Panc1 (cell line): ENCODE data around the gene MMS22L. TPM values are rescaled to one million over a fixed set of nuclear protein-coding genes. Genes with fewer than 3 reads are reported as not detected.

Experiments used
- ATAC-seq: fragments of 200-7000 bp; cut with Tn5 transposase; 2 replicates; pipeline ENCODE4 v1.9.1; 2020; ENCODE audit warnings: mild to moderate bottlenecking, moderate library complexity
- BruUV-seq: library from RNA; stranded (reverse); fragments of 400-500 nt; replicated peaks from 2 replicates; lab custom pipeline; 2021; lab: Mats Ljungman, UMichigan
- CTCF ChIA-PET: fragments of 300-600 bp; sonication (Branson Sonifier 250); formaldehyde crosslinking; loops from one replicate; lab custom pipeline; 2022; ENCODE audit warnings: antibody characterized with exemption; lab: Charles Lee
- POLR2A ChIA-PET: fragments of 300-600 bp; sonication (Branson Sonifier 250); formaldehyde crosslinking; loops from one replicate; lab custom pipeline; 2022; ENCODE audit warnings: antibody characterized with exemption; lab: Charles Lee
- DNase-seq: peaks from one replicate; pipeline ENCODE4 v3.0.0-alpha.2; 2010; ENCODE audit warnings: low read depth, low spot score
- H3K27ac ChIP-seq: 2 replicates; pipeline ENCODE4 v1.5.1; 2011; ENCODE audit warnings: mild to moderate bottlenecking, low read length, inconsistent platforms
- H3K27me3 ChIP-seq: fragments of 200-500 bp; sonication (Bioruptor generic); 2 replicates; pipeline ENCODE4 v1.6.0; 2014; ENCODE audit warnings: low read length, inconsistent platforms; ENCODE audit not compliant: control insufficient read depth, insufficient read depth
- H3K36me3 ChIP-seq: fragments of 200-500 bp; sonication (Bioruptor generic); 2 replicates; pipeline ENCODE4 v1.5.1; 2014; ENCODE audit warnings: inconsistent platforms, mild to moderate bottlenecking, low read length, moderate library complexity; ENCODE audit not compliant: control insufficient read depth, insufficient read depth
- H3K4me1 ChIP-seq: 2 replicates; pipeline ENCODE4 v1.5.1; 2011; ENCODE audit warnings: inconsistent platforms, mild to moderate bottlenecking, low read length, moderate library complexity; ENCODE audit not compliant: control insufficient read depth, insufficient read depth
- H3K4me3 ChIP-seq, 2 experiments: 2 replicates each; pipeline ENCODE4 v1.5.1; 2011 to 2012; ENCODE audit warnings: low read depth in 2 of 2, low read length in 2 of 2, mild to moderate bottlenecking in 2 of 2, inconsistent platforms in 1 of 2, moderate library complexity in 1 of 2
- H3K9me3 ChIP-seq: fragments of 200-500 bp; sonication (Bioruptor generic); 2 replicates; pipeline ENCODE4 v1.5.1; 2014; ENCODE audit warnings: low read depth, mild to moderate bottlenecking, inconsistent platforms, low read length, moderate library complexity; ENCODE audit not compliant: control insufficient read depth, insufficient read depth
- POLR2AphosphoS5 ChIP-seq: IDR thresholded peaks from 2 replicates; pipeline ENCODE4 v1.6.1; 2012; ENCODE audit warnings: mild to moderate bottlenecking, low read depth, low read length, moderate library complexity
- SIN3A ChIP-seq: IDR thresholded peaks from 2 replicates; pipeline ENCODE4 v1.6.1; 2012; ENCODE audit warnings: low read depth, mild to moderate bottlenecking, low read length, moderate library complexity, borderline replicate concordance; ENCODE audit not compliant: insufficient read depth
- TCF7L2 ChIP-seq: IDR thresholded peaks from 2 replicates; pipeline ENCODE4 v1.6.1; 2011; ENCODE audit warnings: mild to moderate bottlenecking, low read depth, low read length, inconsistent platforms
- in situ Hi-C: cut with HindIII; loops from 2 replicates; pipeline ENCODE4 v1.10.0; 2016; ENCODE audit warnings: low sequenced_read_pairs, low pct_unique_long_range_greater_than_20kb
- intact Hi-C: fragments of 100-400 bp; cut with micrococcal nuclease; formaldehyde crosslinking; loops from one replicate; pipeline ENCODE4 v1.10.0; 2022; ENCODE audit not compliant: unreplicated experiment
- total RNA-seq: library from RNA; stranded (reverse); gene quantifications from one replicate; pipeline ENCODE4 v1.2.1, GENCODE V29; 2021; ENCODE audit not compliant: unreplicated experiment
- TF ChIP-seq, protein P1 (sequence below): fragments of 450-650 bp; IDR thresholded peaks from 2 replicates; pipeline ENCODE4 v1.5.1; 2017; ENCODE audit warnings: mild to moderate bottlenecking
- TF ChIP-seq, protein P2 (sequence below), 2 experiments: IDR thresholded peaks; 2 replicates each; pipeline ENCODE4 v1.6.1; 2011 to 2012; ENCODE audit warnings: low read depth in 2 of 2, control low read depth in 1 of 2, low read length in 1 of 2, mild to moderate bottlenecking in 1 of 2, moderate library complexity in 1 of 2; ENCODE audit not compliant: insufficient read depth in 1 of 2

Gene MMS22L
- total RNA-seq, 1 experiment from 2014 or later: 28.5 TPM

- TF ChIP-seq TCF7L2 (no peak), SIN3A (no peak), POLR2AphosphoS5 (no peak)
- TF ChIP-seq, protein P1, sequence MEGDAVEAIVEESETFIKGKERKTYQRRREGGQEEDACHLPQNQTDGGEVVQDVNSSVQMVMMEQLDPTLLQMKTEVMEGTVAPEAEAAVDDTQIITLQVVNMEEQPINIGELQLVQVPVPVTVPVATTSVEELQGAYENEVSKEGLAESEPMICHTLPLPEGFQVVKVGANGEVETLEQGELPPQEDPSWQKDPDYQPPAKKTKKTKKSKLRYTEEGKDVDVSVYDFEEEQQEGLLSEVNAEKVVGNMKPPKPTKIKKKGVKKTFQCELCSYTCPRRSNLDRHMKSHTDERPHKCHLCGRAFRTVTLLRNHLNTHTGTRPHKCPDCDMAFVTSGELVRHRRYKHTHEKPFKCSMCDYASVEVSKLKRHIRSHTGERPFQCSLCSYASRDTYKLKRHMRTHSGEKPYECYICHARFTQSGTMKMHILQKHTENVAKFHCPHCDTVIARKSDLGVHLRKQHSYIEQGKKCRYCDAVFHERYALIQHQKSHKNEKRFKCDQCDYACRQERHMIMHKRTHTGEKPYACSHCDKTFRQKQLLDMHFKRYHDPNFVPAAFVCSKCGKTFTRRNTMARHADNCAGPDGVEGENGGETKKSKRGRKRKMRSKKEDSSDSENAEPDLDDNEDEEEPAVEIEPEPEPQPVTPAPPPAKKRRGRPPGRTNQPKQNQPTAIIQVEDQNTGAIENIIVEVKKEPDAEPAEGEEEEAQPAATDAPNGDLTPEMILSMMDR: no peak
- TF ChIP-seq, protein P2, sequence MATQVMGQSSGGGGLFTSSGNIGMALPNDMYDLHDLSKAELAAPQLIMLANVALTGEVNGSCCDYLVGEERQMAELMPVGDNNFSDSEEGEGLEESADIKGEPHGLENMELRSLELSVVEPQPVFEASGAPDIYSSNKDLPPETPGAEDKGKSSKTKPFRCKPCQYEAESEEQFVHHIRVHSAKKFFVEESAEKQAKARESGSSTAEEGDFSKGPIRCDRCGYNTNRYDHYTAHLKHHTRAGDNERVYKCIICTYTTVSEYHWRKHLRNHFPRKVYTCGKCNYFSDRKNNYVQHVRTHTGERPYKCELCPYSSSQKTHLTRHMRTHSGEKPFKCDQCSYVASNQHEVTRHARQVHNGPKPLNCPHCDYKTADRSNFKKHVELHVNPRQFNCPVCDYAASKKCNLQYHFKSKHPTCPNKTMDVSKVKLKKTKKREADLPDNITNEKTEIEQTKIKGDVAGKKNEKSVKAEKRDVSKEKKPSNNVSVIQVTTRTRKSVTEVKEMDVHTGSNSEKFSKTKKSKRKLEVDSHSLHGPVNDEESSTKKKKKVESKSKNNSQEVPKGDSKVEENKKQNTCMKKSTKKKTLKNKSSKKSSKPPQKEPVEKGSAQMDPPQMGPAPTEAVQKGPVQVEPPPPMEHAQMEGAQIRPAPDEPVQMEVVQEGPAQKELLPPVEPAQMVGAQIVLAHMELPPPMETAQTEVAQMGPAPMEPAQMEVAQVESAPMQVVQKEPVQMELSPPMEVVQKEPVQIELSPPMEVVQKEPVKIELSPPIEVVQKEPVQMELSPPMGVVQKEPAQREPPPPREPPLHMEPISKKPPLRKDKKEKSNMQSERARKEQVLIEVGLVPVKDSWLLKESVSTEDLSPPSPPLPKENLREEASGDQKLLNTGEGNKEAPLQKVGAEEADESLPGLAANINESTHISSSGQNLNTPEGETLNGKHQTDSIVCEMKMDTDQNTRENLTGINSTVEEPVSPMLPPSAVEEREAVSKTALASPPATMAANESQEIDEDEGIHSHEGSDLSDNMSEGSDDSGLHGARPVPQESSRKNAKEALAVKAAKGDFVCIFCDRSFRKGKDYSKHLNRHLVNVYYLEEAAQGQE (IDR thresholded peaks at IDR 0.05; ENCODE audit: insufficient read depth in 1 of 2, low read depth in 2 of 2, low read length in 1 of 2): no peak
- CTCF ChIA-PET: no interaction called here
- no peak overlapping the region for H3K4me3 ChIP-seq
- no peaks in the 10 kb centered on the region for H3K4me1 ChIP-seq
- no peak for ATAC-seq
- DNase-seq: no peak
- no peaks in the 10 kb centered on the region for H3K36me3 ChIP-seq
- H3K27me3 ChIP-seq: no peaks in the 10 kb centered on the region
- no peaks in the 10 kb centered on the region for H3K9me3 ChIP-seq
- intact Hi-C loops: loop anchor here (5.0 kb wide), 1 partner anchor 103 kb away; no protein-coding TSS in a partner anchor
- no TSS peak for BruUV-seq
- in situ Hi-C loops: no loop called here
- H3K27ac ChIP-seq: no peak overlapping the region
- POLR2A ChIA-PET: no interaction called here
Measured at GRCh38 chr6:97289332-97289731, 6.3 kb upstream of the MMS22L start.

DNA sequence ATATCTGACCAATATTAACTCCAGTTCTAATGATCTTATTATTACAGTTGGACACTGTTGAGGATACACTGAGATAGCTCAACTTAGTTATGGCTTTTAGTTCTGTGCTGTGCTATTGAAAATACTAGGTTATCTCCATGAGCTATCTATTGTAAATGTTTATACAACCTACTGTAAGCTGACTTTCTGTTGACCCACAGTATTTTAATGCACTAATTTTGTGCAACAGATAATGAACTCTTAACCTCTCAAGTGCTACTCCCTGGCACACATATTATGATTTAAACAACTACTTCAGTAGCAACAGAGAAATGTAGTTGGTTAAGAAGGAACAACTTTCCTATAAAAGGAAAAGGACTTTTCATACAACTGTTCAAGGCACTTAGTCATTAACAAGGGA lies 5.2 kb upstream of the MMS22L start:
- intact Hi-C loops: loop anchor here (5.0 kb wide), 1 partner anchor 104 kb away; no protein-coding TSS in a partner anchor
- no TSS peak for BruUV-seq
- POLR2A ChIA-PET: no interaction called here
- in situ Hi-C loops: no loop called here
- H3K27ac ChIP-seq: no peak overlapping the region
- no peaks in the 10 kb centered on the region; the same call in 1 of the 2 replicates for H3K36me3 ChIP-seq
- CTCF ChIA-PET: no interaction called here
- TF ChIP-seq TCF7L2 (no peak), SIN3A (no peak), POLR2AphosphoS5 (no peak)
- TF ChIP-seq, protein P2 (IDR thresholded peaks at IDR 0.05; ENCODE audit: insufficient read depth in 1 of 2, low read depth in 2 of 2, low read length in 1 of 2): no peak
- TF ChIP-seq, protein P1: no peak
- ATAC-seq (no peak), DNase-seq (no peak)
- no peaks in the 10 kb centered on the region for H3K4me1 ChIP-seq
- no peaks in the 10 kb centered on the region for H3K9me3 ChIP-seq
- no peak overlapping the region for H3K4me3 ChIP-seq
- no peaks in the 10 kb centered on the region for H3K27me3 ChIP-seq
